ENCODE measurements around the gene EYA2. TPM values are rescaled to one million over a fixed set of nuclear protein-coding genes. Genes with fewer than 3 reads are reported as not detected.

The EYA2 gene
- total RNA-seq, 1 experiment from 2014 or later, result not detected

DNA sequence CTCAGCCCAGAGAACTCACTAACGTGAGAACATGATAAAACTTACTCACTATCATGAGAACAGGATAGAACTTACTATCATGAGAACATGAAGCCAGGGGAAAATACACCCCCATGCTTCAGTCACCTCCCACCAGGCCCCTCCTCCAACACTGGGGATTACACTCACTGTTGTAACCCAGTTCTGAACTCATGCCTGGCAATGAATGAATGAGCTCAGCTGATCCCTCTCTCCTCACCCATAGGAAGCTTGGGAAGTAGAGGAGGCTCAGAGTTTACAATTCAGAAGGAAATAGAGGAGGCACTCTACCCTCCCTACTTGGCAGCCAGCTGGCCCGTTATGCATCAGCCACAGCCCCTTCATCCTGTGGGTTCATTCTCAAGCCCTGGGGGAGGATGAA lies 102.5 kb downstream of the EYA2 start:
- CTCF ChIA-PET, result interaction anchor here (0.6 kb wide), 1 partner anchor 219 kb away, joined by 4 read pairs; no protein-coding TSS in a partner anchor
- intact Hi-C loops (cut with micrococcal nuclease; ENCODE audit: unreplicated experiment), result no loop called here

DNA sequence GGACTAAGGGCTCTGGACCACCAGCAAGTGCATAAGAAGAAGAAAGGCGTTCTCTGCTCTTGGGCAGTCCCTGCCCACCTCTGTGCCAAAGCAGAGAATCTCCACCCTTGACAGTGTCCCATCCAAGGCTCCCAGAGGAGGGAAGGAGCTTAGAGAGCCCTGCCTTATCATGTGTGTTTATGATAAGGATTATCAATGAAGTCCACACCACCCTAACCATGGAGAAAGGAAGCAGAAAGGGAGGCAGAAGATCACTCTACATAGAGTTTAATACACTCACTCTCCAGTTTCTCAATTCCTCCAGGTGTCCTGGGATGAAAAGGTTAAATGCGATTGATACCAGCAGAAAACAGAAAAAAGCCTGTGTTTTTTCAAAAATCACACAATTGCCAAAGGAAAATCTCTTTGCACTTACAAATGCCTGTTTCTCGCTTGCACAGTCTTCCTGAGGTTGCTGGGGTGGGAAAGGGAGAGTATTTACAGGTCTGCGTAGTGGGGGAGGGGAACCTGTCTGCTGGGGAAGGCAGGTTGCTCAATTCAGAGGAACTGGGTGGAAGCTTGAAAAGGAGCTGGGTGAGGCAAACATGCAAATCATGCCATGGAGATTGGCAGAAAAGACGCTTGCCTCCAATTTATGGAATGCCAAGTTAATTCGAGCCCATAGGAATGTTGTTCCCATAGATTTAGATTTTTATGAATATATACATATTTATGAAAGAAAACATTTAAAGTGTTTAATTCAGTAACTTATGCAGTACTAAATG lies 104.0 kb downstream of the EYA2 start:
- no peak overlapping the region for H3K4me3 ChIP-seq (ENCODE audit: low read depth, low read length, poor library complexity, severe bottlenecking)
- intact Hi-C loops (cut with micrococcal nuclease; ENCODE audit: unreplicated experiment), result no loop called here
- no peak for DNase-seq (ENCODE audit: low spot score)
- H3K4me1 ChIP-seq (ENCODE audit: insufficient read depth, low read length, poor library complexity, severe bottlenecking), result no peaks in the 10 kb centered on the region
- H3K36me3 ChIP-seq (ENCODE audit: insufficient read depth, low read length, poor library complexity, severe bottlenecking), result no peaks in the 10 kb centered on the region
- no peaks in the 10 kb centered on the region for H3K9me3 ChIP-seq (ENCODE audit: low read depth, low read length, poor library complexity, severe bottlenecking)
- peaks cover 10% of the 10 kb centered on the region for H3K27me3 ChIP-seq (replicated peaks; ENCODE audit: insufficient read depth, low read depth, low read length, poor library complexity)
- no peak for TF ChIP-seq EZH2 (IDR thresholded peaks at IDR 0.05; ENCODE audit: borderline replicate concordance, low read depth, low read length, poor library complexity, severe bottlenecking)
- TF ChIP-seq, protein P1, sequence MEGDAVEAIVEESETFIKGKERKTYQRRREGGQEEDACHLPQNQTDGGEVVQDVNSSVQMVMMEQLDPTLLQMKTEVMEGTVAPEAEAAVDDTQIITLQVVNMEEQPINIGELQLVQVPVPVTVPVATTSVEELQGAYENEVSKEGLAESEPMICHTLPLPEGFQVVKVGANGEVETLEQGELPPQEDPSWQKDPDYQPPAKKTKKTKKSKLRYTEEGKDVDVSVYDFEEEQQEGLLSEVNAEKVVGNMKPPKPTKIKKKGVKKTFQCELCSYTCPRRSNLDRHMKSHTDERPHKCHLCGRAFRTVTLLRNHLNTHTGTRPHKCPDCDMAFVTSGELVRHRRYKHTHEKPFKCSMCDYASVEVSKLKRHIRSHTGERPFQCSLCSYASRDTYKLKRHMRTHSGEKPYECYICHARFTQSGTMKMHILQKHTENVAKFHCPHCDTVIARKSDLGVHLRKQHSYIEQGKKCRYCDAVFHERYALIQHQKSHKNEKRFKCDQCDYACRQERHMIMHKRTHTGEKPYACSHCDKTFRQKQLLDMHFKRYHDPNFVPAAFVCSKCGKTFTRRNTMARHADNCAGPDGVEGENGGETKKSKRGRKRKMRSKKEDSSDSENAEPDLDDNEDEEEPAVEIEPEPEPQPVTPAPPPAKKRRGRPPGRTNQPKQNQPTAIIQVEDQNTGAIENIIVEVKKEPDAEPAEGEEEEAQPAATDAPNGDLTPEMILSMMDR (conservative IDR thresholded peaks at IDR 0.05; ENCODE audit: low read depth, low read length), result no peak
- H3K27ac ChIP-seq (ENCODE audit: low read depth, low read length, poor library complexity, severe bottlenecking), result no peak overlapping the region
- ChIA-PET POLR2A (ENCODE audit: low non-redundant PET) (no interaction called here), CTCF (no interaction called here)
- BruUV-seq (replicated peaks), result no TSS peak

More for the DNA sequence above, 102.5 kb downstream of the EYA2 start:
- Histone ChIP-seq H3K27ac (ENCODE audit: low read depth, low read length, poor library complexity, severe bottlenecking) (no peak overlapping the region), H3K9me3 (ENCODE audit: low read depth, low read length, poor library complexity, severe bottlenecking) (no peaks in the 10 kb centered on the region), H3K4me3 (ENCODE audit: low read depth, low read length, poor library complexity, severe bottlenecking) (no peak overlapping the region), H3K4me1 (ENCODE audit: insufficient read depth, low read length, poor library complexity, severe bottlenecking) (no peaks in the 10 kb centered on the region), H3K27me3 (replicated peaks; ENCODE audit: insufficient read depth, low read depth, low read length, poor library complexity) (peaks cover 10% of the 10 kb centered on the region), H3K36me3 (ENCODE audit: insufficient read depth, low read length, poor library complexity, severe bottlenecking) (no peaks in the 10 kb centered on the region)
- BruUV-seq (replicated peaks), result no TSS peak
- DNase-seq (ENCODE audit: low spot score), result no peak
- TF ChIP-seq EZH2 (IDR thresholded peaks at IDR 0.05; ENCODE audit: borderline replicate concordance, low read depth, low read length, poor library complexity, severe bottlenecking), result no peak
- TF ChIP-seq, protein P1 (conservative IDR thresholded peaks at IDR 0.05; ENCODE audit: low read depth, low read length), result no peak
- POLR2A ChIA-PET (ENCODE audit: low non-redundant PET), result no interaction called here

DNA sequence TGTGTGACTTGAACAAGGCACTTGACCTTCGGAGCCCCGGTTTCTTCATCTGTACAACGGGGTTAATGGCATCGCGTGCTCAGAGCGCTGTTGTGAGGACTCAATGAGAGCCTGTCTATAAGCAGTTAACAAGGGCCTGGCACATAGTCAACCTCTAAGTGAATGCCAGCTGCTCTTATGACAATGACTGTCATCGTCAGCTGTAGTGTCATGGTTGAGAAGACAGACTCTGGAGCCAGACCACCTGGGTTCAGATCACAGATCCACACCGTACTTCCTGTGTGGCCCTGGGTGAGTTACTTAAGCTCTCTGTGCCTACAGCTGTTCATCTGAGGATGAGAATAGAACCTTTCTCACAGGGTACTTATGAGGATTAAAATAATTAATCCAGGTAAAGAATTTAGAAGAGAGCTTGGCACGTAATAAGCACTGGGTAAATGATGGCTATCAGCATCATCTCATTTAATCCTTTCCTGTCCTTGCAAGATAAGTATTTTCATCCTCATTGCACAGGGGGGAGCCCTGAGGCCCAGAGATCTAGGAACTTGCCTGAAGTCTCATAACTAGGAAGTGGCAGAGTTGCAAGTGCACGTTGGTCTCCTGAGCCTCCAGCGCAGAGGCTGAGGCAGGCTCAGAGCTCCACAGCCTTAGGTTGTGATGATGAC lies 105.3 kb downstream of the EYA2 start:
- intact Hi-C loops (cut with micrococcal nuclease; ENCODE audit: unreplicated experiment), result no loop called here
- Histone ChIP-seq H3K36me3 (ENCODE audit: insufficient read depth, low read length, poor library complexity, severe bottlenecking) (no peaks in the 10 kb centered on the region), H3K4me1 (ENCODE audit: insufficient read depth, low read length, poor library complexity, severe bottlenecking) (no peaks in the 10 kb centered on the region), H3K27ac (ENCODE audit: low read depth, low read length, poor library complexity, severe bottlenecking) (no peak overlapping the region), H3K9me3 (ENCODE audit: low read depth, low read length, poor library complexity, severe bottlenecking) (no peaks in the 10 kb centered on the region), H3K27me3 (replicated peaks; ENCODE audit: insufficient read depth, low read depth, low read length, poor library complexity) (peaks cover 10% of the 10 kb centered on the region), H3K4me3 (ENCODE audit: low read depth, low read length, poor library complexity, severe bottlenecking) (no peak overlapping the region)
- no peak for TF ChIP-seq EZH2 (IDR thresholded peaks at IDR 0.05; ENCODE audit: borderline replicate concordance, low read depth, low read length, poor library complexity, severe bottlenecking)
- TF ChIP-seq, protein P1 (conservative IDR thresholded peaks at IDR 0.05; ENCODE audit: low read depth, low read length), result no peak
- ChIA-PET CTCF (no interaction called here), POLR2A (ENCODE audit: low non-redundant PET) (no interaction called here)
- DNase-seq (ENCODE audit: low spot score), result peak; percentile 11
- no TSS peak for BruUV-seq (replicated peaks)

Data from A673 (cell line).